Activated naive CD4-positive, alpha-beta T cell (primary cell): ENCODE data around the gene CUL5.
A peak's percentile ranks its signal among the peaks of the same experiment; 100 is the strongest.

Source experiments
- DNase-seq, 4 experiments: peaks; one replicate each; lab custom pipeline; 2025; lab: John Stamatoyannopoulos, UW

The CUL5 gene

GRCh38 chr11:108008656-108009496 is at the start of gene CUL5:
CUL5 (plus strand) TSS chr11:108008898; CDS start chr11:108009349, 451 bp downstream.
- peak; percentile 75 to 88 (median 79) for DNase-seq

GRCh38 chr11:107961480-107961879 is 47.2 kb upstream of the CUL5 start:
- DNase-seq, result no peak

- no peak for DNase-seq
Observed at GRCh38 chr11:107962181-107962580, 46.5 kb upstream of the CUL5 start.

- no peak for DNase-seq
Observed at GRCh38 chr11:107963091-107963490, 45.6 kb upstream of the CUL5 start.

- no peak for DNase-seq
Observed at GRCh38 chr11:107969219-107969618, 39.5 kb upstream of the CUL5 start.

GRCh38 chr11:107970049-107970448 is 38.6 kb upstream of the CUL5 start:
- DNase-seq, result no peak

- DNase-seq, result no peak
Observed at GRCh38 chr11:107973641-107974040, 35.1 kb upstream of the CUL5 start.

GRCh38 chr11:107988397-107989158 is 20.1 kb upstream of the CUL5 start:
- no peak for DNase-seq

- no peak for DNase-seq
Observed at GRCh38 chr11:107991868-107992414, 16.8 kb upstream of the CUL5 start.

GRCh38 chr11:107996006-107996776 is 12.5 kb upstream of the CUL5 start:
- no peak for DNase-seq

GRCh38 chr11:107998761-107999160 is 9.9 kb upstream of the CUL5 start:
- no peak for DNase-seq

GRCh38 chr11:107999759-108000455 is 8.8 kb upstream of the CUL5 start:
- DNase-seq, result peak in 1 of 4 experiments; percentile 5

- DNase-seq, result no peak
Observed at GRCh38 chr11:108002476-108002875, 6.2 kb upstream of the CUL5 start.

- no peak for DNase-seq
Observed at GRCh38 chr11:108003623-108004022, 5.1 kb upstream of the CUL5 start.

- no peak for DNase-seq
Observed at GRCh38 chr11:108007819-108008218, 879 bp upstream of the CUL5 start.

GRCh38 chr11:108009497-108010370 is 1.0 kb downstream of the CUL5 start:
- DNase-seq, result no peak

GRCh38 chr11:108012139-108012725 is 3.5 kb downstream of the CUL5 start:
- no peak for DNase-seq

- DNase-seq, result no peak
Observed at GRCh38 chr11:108016647-108017046, 7.9 kb downstream of the CUL5 start.

- DNase-seq, result no peak
Observed at GRCh38 chr11:108018708-108019107, 10.0 kb downstream of the CUL5 start.
